HT-29 (cell line): ENCODE data around the gene CKAP2L. TPM values are rescaled to one million over a fixed set of nuclear protein-coding genes. Genes with fewer than 3 reads are reported as not detected.
A peak's percentile ranks its signal among the peaks of the same experiment; 100 is the strongest.
"Not testable (repeated sequence)": the region's sequence is repeated elsewhere in the genome, so short reads cannot be mapped to it uniquely, and the experiment has no call there.

Experiments used
- DNase-seq: peaks from one replicate; pipeline ENCODE4 v3.0.0-alpha.2; 2015; ENCODE audit warnings: low spot score
- total RNA-seq: library from RNA; depleted of rRNA; stranded (reverse); fragments of >200 nt; shearing (Covaris generic); gene quantifications from 2 replicates; pipeline ENCODE4 v1.2.3, GENCODE V29; 2014

Gene CKAP2L
- total RNA-seq, 1 experiment from 2014 or later, result 2.5 TPM

- DNase-seq, result no peak
These were observed 37.0 kb downstream of the CKAP2L start for GRCh38 chr2:112727276-112728028.

- DNase-seq, result peak; percentile 97
These were observed 37.8 kb downstream of the CKAP2L start for GRCh38 chr2:112726487-112727190.

GRCh38 chr2:112725545-112726457 lies 38.6 kb downstream of the CKAP2L start:
- DNase-seq, result peak; percentile 38

- DNase-seq, result peak; percentile 16
These were observed 39.6 kb downstream of the CKAP2L start for GRCh38 chr2:112724591-112725525.

- DNase-seq, result no peak
These were observed 40.4 kb downstream of the CKAP2L start for GRCh38 chr2:112723995-112724394.

GRCh38 chr2:112723547-112723940 lies 40.9 kb downstream of the CKAP2L start:
- DNase-seq, result no peak

- no peak for DNase-seq
These were observed 41.4 kb downstream of the CKAP2L start for GRCh38 chr2:112722816-112723546.

GRCh38 chr2:112721819-112722522 lies 42.4 kb downstream of the CKAP2L start:
- DNase-seq, result no peak

- DNase-seq, result no peak
These were observed 43.6 kb downstream of the CKAP2L start, which contains the start of gene NT5DC4 for GRCh38 chr2:112720785-112721184. Gene NT5DC4, plus strand, starts transcription at chr2:112721020. Its CDS starts 60 bp downstream, at chr2:112721080.

GRCh38 chr2:112718863-112719370 lies 45.5 kb downstream of the CKAP2L start:
- no peak for DNase-seq

GRCh38 chr2:112716826-112717352 lies 47.5 kb downstream of the CKAP2L start:
- not testable (repeated sequence) for DNase-seq

GRCh38 chr2:112716094-112716493 lies 48.3 kb downstream of the CKAP2L start:
- not testable (repeated sequence) for DNase-seq

GRCh38 chr2:112714836-112715631 lies 49.4 kb downstream of the CKAP2L start:
- DNase-seq, result no peak

- DNase-seq, result no peak
These were observed 50.1 kb downstream of the CKAP2L start for GRCh38 chr2:112714331-112714730.

- no peak for DNase-seq
These were observed 50.5 kb downstream of the CKAP2L start for GRCh38 chr2:112713926-112714325.

- no peak for DNase-seq
These were observed 50.9 kb downstream of the CKAP2L start for GRCh38 chr2:112713585-112713925.

GRCh38 chr2:112712903-112713584 lies 51.4 kb downstream of the CKAP2L start:
- DNase-seq, result no peak

GRCh38 chr2:112712465-112712864 lies 51.9 kb downstream of the CKAP2L start:
- no peak for DNase-seq
